ENCODE results near the gene RHNO1.

RHNO1 gene

GRCh38 chr12:2890001-2890387 is 13.0 kb downstream of the RHNO1 start:
- H3K27ac ChIP-seq (ENCODE audit: low read length), result peak overlapping the region; percentile 80
- no peak for TF ChIP-seq EZH2 (IDR thresholded peaks at IDR 0.05; ENCODE audit: borderline replicate concordance, low read depth, low read length, severe bottlenecking)
- ATAC-seq (ENCODE audit: insufficient read depth, low read depth) (no peak), DNase-seq (no peak)
- peak overlapping the region; percentile 14 to 87; a peak in 3 of 4 replicates for H3K4me3 ChIP-seq (ENCODE audit: low read depth in 1 of 2, low read length in 2 of 2)
- peaks cover 38% of the 10 kb centered on the region for H3K36me3 ChIP-seq (ENCODE audit: insufficient read depth, low read length)
- H3K9me3 ChIP-seq (ENCODE audit: insufficient read depth, low read length, severe bottlenecking), result no peaks in the 10 kb centered on the region
- peak overlapping the region; percentile 67 for H2AFZ ChIP-seq (ENCODE audit: low read depth, low read length)
- H3K9ac ChIP-seq (ENCODE audit: low read depth, low read length), result peak overlapping the region; percentile 67
- peaks cover 4% of the 10 kb centered on the region; the same call in 1 of the 2 replicates for H4K20me1 ChIP-seq (ENCODE audit: insufficient read depth, low read length)
- peaks cover 41% of the 10 kb centered on the region for H3K79me2 ChIP-seq (ENCODE audit: insufficient read depth, low read length)
- H3K27me3 ChIP-seq (ENCODE audit: insufficient read depth, low read length, poor library complexity), result no peaks in the 10 kb centered on the region
- peak overlapping the region; percentile 68 for H3K4me2 ChIP-seq (ENCODE audit: insufficient read depth, low read length)
- H3K4me1 ChIP-seq (ENCODE audit: insufficient read depth, low read length), result peaks cover 23% of the 10 kb centered on the region

- H3K9ac ChIP-seq (ENCODE audit: low read depth, low read length), result peak within 1 kb of the TSS; percentile 67
- peak within 1 kb of the TSS; percentile 93 for H2AFZ ChIP-seq (ENCODE audit: low read depth, low read length)
- H3K27me3 ChIP-seq (ENCODE audit: insufficient read depth, low read length, poor library complexity), result no peaks in the 10 kb centered on the region
- H3K9me3 ChIP-seq (ENCODE audit: insufficient read depth, low read length, severe bottlenecking), result no peaks in the 10 kb centered on the region
- peaks cover 36% of the 10 kb centered on the region for H3K79me2 ChIP-seq (ENCODE audit: insufficient read depth, low read length)
- peak within 1 kb of the TSS; percentile 83 to 87; a peak in 3 of 4 replicates for H3K4me3 ChIP-seq (ENCODE audit: low read depth in 1 of 2, low read length in 2 of 2)
- peak; percentile 96 for ATAC-seq (ENCODE audit: insufficient read depth, low read depth)
- peak within 1 kb of the TSS; percentile 68 for H3K4me2 ChIP-seq (ENCODE audit: insufficient read depth, low read length)
- H4K20me1 ChIP-seq (ENCODE audit: insufficient read depth, low read length), result no peaks in the 10 kb centered on the region; the same call in 1 of the 2 replicates
- peaks cover 34% of the 10 kb centered on the region for H3K36me3 ChIP-seq (ENCODE audit: insufficient read depth, low read length)
- H3K27ac ChIP-seq (ENCODE audit: low read length), result peak within 1 kb of the TSS; percentile 80
- DNase-seq, result peak; percentile 98
- peaks cover 23% of the 10 kb centered on the region for H3K4me1 ChIP-seq (ENCODE audit: insufficient read depth, low read length)
- TF ChIP-seq CTCF (IDR thresholded peaks at IDR 0.05; ENCODE audit: borderline replicate concordance, extremely low read depth, low read length, poor library complexity, severe bottlenecking), result no peak
- no peak for TF ChIP-seq EZH2 (IDR thresholded peaks at IDR 0.05; ENCODE audit: borderline replicate concordance, low read depth, low read length, severe bottlenecking)
Measured at GRCh38 chr12:2890388-2891239, 13.6 kb downstream of the RHNO1 start, which contains the start of gene TULP3. TULP3 (plus strand) TSS chr12:2890891; CDS start chr12:2890948, 57 bp downstream.

GRCh38 chr12:2891240-2892053 is 14.4 kb downstream of the RHNO1 start:
- ATAC-seq (ENCODE audit: insufficient read depth, low read depth), result peak; percentile 14
- Histone ChIP-seq H3K27ac (ENCODE audit: low read length) (peak overlapping the region; percentile 69), H3K9me3 (ENCODE audit: insufficient read depth, low read length, severe bottlenecking) (no peaks in the 10 kb centered on the region), H3K4me3 (ENCODE audit: low read depth in 1 of 2, low read length in 2 of 2) (peak overlapping the region; percentile 83 to 87; a peak in 3 of 4 replicates), H2AFZ (ENCODE audit: low read depth, low read length) (peak overlapping the region; percentile 93), H3K9ac (ENCODE audit: low read depth, low read length) (peak overlapping the region; percentile 67), H3K36me3 (ENCODE audit: insufficient read depth, low read length) (peaks cover 26% of the 10 kb centered on the region), H4K20me1 (ENCODE audit: insufficient read depth, low read length) (no peaks in the 10 kb centered on the region; the same call in 1 of the 2 replicates), H3K4me1 (ENCODE audit: insufficient read depth, low read length) (peaks cover 23% of the 10 kb centered on the region), H3K79me2 (ENCODE audit: insufficient read depth, low read length) (peaks cover 28% of the 10 kb centered on the region), H3K27me3 (ENCODE audit: insufficient read depth, low read length, poor library complexity) (no peaks in the 10 kb centered on the region), H3K4me2 (ENCODE audit: insufficient read depth, low read length) (peak overlapping the region; percentile 68)
- peak; percentile 39 for DNase-seq
- TF ChIP-seq CTCF (IDR thresholded peaks at IDR 0.05; ENCODE audit: borderline replicate concordance, extremely low read depth, low read length, poor library complexity, severe bottlenecking) (no peak), EZH2 (IDR thresholded peaks at IDR 0.05; ENCODE audit: borderline replicate concordance, low read depth, low read length, severe bottlenecking) (no peak)
